ENCODE measurements around the gene RIOK1.

Gene RIOK1

DNA sequence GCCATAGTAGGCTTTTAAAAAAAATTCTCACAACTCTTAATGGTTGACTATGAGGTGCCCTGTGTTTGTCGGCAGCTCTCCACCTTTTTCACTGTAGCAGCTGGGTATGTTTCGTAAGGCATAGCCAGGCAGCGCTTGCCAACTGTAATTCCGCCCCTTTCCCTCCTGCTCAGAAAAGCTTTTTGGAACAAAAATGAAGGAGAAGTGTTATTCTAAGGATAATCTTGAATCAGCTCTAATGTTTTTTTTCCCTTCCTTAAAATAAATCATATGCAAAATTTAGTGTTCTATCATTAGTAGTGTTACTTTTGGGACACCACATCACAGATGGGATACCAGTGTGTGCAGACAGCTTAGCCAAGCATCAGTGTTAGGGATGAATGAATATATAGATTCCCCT is 21.2 kb downstream of the RIOK1 start:
- DNase-seq, result no peak

GRCh38 chr6:7411328-7411727 is 21.7 kb downstream of the RIOK1 start:
- no peak for DNase-seq

GRCh38 chr6:7413151-7413823 is 23.7 kb downstream of the RIOK1 start:
- no peak for DNase-seq

DNA sequence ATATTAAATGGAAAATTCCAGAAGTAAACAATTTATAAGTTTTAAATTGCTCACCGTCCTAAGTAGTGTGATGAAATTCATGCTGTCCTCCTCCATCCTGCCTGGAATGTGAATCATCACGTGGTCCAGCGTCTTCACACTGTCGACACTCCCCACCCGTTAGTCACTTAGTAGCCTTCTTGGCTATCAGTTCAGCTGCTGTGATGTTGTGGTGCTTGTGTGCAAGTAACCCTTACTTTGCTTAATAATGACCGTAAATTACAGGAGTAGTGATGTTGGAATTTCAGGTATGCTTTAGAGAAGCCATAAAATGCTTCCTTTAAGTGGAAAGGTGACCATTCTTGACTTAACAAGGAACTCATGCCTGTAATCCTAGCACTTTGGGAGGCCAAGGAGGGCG is 25.2 kb downstream of the RIOK1 start:
- DNase-seq, result no peak

DNA sequence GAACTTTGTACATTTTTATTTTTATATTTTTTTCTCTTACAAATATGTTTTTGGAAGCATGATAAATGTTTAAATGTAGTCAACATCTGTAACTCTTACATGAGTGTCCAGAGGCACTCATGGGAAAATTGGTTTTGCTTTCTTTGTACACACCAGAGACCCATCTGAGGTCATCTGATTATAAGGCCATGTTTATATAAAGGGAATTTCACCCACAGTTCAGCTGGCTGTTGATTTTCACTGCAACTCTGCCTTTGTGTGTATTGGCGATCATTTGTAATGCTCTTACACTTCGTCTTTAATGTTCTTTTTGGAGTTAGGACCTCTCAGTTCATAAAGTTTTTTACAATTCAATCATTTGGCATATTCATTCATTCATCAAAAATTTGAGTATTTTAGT is 28.1 kb downstream of the RIOK1 start:
- no peak for DNase-seq

DNA sequence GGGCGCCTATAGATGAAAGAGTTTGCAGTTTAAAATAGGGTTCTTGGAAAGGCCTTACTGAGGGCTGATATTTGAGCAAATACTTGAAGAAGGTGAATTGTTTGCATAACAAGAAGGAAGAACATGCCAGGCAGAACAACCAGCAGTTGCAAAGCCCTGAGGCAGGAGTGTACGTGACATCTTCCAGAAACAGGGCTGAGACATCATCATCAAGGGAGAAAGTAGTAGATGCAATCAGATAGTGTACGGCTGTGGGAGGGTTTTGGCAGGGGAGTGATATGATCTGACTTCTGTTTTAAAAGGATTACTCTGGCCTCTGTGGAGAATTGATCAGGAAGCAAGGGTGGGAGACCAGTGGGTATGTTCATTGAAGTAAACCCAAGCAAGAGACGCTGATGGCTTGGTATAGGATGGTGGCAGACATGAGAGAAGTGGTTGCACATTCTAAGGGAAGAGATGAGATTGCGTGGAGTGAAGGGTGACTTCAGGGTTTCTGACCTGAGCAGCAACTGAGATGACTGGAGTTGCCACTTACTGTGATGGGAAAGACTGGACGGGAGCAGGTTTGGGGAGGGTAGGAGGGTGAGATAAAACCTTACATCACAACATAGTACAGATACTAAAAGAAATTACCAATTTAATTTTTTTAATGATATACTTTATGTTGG is 28.8 kb downstream of the RIOK1 start:
- no peak for DNase-seq

- DNase-seq, result no peak
Observed at GRCh38 chr6:7419065-7419464, 29.5 kb downstream of the RIOK1 start.

DNA sequence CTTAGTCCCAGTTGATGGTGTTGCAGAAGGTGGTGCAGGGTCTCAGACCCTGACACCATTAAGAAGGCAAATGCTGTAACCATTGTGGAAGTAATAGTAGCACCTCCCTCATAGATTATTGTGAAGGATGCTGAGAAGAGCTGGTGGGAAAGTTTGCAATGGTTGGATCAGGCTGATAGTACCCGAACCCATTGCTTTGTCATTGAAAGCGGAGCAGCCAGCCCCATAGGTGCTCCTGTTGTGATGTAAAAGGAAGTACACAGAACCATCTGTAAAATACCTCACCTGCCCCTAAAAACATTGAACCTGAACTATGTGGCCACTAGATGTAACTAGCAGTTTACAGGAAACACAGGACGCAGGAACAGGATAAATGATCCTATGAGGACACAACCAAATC is 31.5 kb downstream of the RIOK1 start:
- DNase-seq, result no peak

GRCh38 chr6:7424058-7424457 is 34.5 kb downstream of the RIOK1 start:
- DNase-seq, result no peak

- DNase-seq, result peak; percentile 31 to 60
Observed at GRCh38 chr6:7424967-7425807, 35.6 kb downstream of the RIOK1 start.

GRCh38 chr6:7425808-7426190 is 36.2 kb downstream of the RIOK1 start:
- DNase-seq, result no peak

- DNase-seq, result no peak
Observed at GRCh38 chr6:7426447-7427169, 37.0 kb downstream of the RIOK1 start.

DNA sequence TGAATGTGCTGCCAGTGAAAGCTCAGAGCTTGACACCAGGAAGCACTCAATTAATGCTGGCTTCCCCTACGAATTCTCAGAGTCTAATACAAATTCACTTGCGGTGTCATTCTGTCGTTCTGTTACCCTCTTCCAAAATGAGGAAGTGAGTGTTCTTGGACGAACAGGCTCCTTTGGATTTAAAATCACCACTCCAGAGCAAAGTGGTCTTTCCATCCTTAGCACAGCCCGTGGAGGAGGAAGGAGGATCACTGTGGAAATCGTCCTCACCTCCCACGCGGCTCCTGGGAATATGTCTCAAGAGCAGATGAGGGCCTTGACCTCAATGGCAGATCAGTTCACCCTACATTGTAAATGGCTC is 41.7 kb downstream of the RIOK1 start:
- peak; percentile 76 to 77 for DNase-seq

DNA sequence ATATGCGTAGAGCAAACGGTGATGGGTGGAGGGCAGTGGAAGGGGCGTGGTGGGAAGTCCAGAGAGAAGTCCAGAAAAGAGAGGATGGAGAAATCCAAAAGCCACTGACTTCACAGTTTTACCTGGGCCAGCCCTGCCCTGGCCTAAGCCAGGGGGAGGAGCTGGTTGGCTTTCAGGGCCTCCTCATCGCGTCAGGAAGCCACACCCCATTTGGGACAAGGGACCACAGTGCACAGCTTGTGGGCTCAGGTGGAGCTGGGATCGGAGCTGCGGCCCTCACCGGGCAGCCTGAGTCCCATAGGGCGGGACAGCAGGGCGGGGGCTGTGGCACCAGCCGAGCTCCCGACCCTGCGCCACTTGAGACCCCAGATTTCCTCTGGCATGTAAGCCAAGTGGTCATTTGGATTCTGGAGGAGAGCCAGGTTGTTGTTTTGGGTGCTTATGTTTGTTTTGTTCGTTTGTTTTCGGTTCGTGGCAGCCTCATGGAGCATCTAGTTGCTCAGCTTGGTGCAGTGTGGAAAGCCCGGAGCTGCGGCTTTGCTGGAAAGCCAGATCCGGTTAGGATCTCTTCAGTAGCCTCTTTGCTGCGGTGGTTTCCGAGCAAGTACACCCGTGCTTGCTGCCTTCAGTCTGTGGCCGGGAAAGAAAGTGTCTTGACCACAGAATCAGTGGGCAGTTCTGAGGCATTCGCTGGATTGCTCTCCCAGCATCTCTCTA is 42.2 kb downstream of the RIOK1 start:
- no peak for DNase-seq

DNA sequence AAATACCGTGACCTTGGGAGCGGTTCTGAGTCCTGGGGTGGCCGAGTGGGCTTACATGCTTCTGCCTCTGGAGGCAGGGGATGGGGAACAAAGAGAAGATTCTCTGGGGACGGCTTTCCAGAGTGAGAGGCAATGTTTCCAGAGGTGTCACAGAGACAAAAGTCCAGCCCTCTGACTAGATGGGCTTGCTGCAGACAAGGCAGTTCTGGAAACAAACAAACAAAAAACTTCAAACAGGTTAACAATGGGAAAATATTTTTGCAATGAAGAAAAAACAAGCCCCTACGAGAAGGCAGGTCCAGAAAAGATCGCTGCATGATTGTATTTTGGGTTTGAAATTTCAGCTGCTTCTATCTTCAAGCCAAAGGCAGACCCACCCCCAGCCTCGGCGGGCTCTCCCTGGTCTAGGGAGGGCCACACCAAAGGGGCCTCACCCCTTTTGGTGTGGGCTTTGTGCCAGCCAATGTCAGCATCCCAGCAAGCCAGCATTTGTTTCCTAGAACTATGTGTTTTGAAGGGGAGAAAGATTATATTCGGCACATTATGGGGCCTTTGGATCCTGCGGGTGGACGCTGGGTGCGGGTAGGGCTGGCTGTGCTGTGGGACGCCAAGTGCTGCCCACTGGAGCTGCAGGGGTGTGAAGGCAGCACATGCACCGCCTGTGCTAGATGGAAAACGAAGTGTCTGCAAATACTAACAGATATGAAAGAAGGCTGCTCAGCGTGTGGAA is 42.9 kb downstream of the RIOK1 start:
- DNase-seq, result no peak

DNA sequence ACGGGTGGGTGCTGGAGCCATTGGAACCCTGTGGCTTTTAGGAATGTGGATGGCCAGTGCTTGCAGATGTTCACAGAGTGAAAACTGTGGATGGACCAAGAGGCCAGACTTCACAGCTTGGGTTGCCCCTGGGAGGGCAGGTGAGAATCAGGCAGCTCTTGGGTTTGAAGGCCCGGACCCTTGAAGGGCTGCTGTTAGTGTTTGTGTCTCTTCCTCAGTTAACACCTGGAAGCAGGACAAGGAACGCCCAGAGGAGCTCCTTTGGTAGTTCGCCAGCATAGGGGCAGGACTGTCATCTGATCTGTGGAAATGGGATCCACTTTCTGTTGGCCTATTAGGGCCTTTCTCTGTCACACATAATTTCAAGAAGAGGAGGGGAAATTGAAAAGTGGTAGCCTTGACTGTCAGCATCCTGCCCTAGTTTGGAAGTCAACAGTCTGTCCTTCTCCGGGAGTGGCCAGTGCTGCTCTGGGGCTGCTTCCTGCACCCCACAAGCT is 43.6 kb downstream of the RIOK1 start:
- no peak for DNase-seq

DNA sequence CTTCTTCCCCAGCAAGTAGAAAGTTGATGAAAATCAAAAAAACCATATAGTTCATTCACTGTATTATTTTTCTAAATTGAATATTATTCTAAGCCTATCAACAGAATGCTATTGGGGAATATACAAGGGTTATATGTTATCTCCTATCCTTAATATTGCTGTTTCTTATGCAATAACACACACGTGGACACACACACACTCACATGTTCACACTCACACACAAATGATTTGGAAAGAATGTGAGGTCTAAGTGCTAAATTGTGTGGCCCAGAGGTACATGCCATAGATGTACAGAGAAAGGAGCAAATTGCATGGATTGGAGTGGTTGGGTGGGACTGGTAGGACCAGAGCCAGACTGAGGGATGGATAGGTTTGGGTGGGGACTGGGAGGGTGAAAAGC is 45.1 kb downstream of the RIOK1 start:
- no peak for DNase-seq

- no peak for DNase-seq
Observed at GRCh38 chr6:7438011-7438410, 48.4 kb downstream of the RIOK1 start.

DNA sequence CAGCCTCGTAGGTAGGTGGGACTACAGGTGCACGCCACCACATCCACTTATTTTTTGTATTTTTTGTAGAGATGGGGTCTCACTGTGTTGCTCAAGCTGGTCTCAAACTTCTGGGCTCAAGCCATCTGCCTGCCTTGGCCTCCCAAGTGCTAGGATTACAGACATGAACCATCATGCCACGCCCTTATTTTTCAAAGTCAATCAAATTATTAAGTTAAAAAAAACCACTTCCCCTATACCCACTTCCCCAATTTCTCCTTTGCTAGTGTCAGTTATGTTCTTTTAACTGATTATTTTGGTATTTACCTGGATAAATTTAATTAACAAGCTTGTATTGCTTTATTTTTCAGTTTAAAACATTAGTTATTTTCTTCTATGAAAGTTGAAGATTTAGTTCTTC is 49.6 kb downstream of the RIOK1 start:
- DNase-seq, result peak; percentile 63 to 71

GRCh38 chr6:7440476-7440875 is 50.9 kb downstream of the RIOK1 start:
- DNase-seq, result no peak

DNA sequence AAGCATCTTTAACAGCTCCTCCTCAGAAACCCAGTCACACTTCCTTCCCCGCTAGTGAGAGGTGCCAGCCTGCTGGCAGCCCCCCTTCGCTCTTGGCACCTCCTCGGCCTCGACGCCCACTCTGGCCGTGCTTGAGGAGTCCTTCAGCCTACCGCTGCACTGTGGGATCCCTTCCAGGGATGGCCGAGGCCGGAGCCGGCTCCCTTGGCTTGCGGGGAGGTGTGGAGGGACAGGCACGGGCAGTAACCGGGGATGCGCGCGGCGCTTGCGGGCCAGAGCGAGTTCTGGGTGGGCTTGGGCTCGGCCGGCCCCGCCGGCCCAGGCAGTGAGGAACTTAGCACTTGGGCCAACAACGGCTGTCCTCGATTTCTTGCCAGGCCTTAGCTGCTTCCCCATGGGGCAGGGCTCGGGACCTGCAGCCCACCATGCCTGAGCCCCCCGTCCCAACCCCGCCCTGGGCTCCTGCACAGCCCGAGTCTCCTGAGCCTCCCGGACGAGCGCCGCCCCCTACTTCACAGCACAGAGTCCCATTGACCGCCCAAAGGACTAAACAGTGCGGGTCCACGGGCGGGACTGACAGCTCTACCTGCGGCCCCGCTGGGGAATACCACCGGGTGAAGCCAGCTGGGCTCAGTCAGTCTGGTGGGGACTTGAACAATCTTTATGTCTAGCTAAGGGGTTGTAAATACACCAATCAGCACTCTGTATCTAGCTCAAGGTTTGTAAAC is 51.6 kb downstream of the RIOK1 start:
- DNase-seq, result no peak

Data from Kasumi-1 (cell line).